ENCODE measurements around the gene ZNF581.

The ZNF581 gene

DNA sequence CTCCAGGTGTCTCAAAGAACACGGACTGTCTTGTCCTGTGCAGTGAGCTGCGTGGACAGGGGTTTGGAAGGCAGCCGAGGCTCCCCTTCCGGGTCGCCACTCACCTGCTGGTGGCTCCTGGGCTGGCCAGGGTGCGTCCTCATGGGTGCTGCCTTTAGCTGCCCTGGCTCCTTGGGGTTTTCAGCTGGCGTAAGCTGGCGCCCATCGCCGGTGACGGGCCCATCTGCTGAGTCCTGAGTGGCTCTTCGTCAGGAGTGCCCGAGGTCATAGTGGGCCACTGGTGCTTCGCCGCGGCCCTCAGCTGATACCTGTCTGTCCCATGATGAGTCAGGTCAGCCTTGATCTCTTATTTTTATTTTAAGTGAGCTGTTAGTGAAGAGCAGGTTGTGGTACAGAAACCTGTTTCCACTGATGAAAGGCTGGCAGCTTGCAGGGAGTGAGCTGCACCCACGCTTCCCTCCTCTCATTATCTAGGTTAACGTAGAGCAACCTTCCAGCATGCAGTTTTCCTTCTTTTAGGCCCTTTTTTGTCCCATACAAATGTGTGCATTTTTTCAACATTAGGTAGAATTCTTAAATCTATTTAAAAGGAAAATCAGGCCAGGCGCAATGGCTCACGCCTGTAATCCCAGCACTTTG, 50.0 kb downstream of the ZNF581 start:
- no peak for DNase-seq (ENCODE audit: low read depth in 2 of 2)

GRCh38 chr19:55694241-55694655, 50.8 kb downstream of the ZNF581 start:
- DNase-seq (ENCODE audit: low read depth in 2 of 2) = no peak

GRCh38 chr19:55694656-55695491, 51.4 kb downstream of the ZNF581 start:
- DNase-seq (ENCODE audit: low read depth in 2 of 2) = no peak
